ENCODE data around the gene IGSF21. TPM values are rescaled to one million over a fixed set of nuclear protein-coding genes. Genes with fewer than 3 reads are reported as not detected.

IGSF21 gene
- total RNA-seq, 4 donors from 2014 or later: 0.31 to 3.5 (median 1.7) TPM

DNA sequence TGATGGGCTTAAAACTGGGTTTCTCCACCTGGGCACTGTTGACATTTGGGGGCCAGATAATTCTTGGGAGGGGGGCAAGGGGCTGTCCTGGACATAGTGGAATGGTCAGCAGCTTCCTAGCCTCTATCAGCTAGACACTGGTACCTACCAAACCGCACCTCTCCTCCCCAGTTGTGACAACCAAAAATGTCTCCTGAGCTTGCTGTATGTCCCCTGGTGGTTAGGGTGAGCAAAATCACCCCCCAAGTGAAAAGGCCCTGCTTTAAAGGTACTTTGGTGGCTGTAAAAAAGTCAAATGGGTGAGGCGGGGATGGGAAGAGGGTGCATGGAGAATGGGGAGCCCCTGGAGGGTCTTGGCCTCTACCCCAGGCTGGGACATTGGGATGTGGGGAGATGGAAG lies 182.0 kb downstream of the IGSF21 start:
- Histone ChIP-seq H3K27ac (no peak overlapping the region), H3K27me3 (peaks cover 84% of the 10 kb centered on the region), H3K36me3 (no peaks in the 10 kb centered on the region), H3K4me1 (no peaks in the 10 kb centered on the region), H3K4me3 (no peak overlapping the region), H3K9me3 (no peaks in the 10 kb centered on the region)
- WGBS, 2 donors (ENCODE audit: low coverage in 1 of 2): 100% methylated on average over 1 of the region's 2 CpGs; no CpG with 5 or more reads in 1 of the 2 donors
- no peak for ATAC-seq
- TF ChIP-seq POLR2AphosphoS5 (IDR thresholded peaks at IDR 0.05): no peak

DNA sequence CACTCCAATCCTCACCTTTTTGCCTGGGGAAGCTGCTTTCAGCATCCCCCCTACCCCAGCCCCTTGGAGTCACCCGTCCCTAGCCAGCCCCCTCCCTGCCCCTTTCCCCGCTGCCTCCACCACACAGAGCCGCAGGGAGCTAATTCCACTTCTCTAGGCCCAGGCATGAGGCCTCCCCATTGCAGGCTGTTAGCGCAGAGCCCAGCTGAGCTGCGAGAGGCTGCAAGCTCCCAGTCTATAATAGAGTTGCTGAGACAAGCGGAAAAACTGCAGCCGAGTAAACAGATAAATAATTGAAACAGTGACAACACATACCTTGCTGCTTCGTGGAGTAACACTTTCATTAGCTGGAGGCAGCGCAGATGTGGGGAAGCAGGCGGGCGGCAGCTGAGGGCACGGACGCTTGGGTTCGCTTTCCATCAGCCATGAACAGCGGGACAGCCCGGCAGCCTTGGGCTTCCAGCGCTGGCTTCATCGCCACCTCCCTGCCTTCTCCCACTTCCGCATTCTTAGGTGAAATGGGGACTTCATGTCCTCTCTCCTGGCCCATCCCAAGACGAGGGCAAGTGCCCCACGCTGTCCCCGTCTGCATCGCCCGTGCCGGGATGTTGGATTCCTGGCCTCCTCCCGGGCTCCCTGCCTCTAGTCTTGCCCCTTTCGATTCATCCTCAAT lies 183.3 kb downstream of the IGSF21 start:
- WGBS, 2 donors (ENCODE audit: low coverage in 1 of 2): 80% methylated on average over 4 of the region's 27 CpGs; no CpG with 5 or more reads in 1 of the 2 donors

GRCh38 chr1:18292531-18292930 lies 184.9 kb downstream of the IGSF21 start:
- WGBS, 2 donors (ENCODE audit: low coverage in 1 of 2): 83 to 100% methylated on average over 1 to 4 of the region's 7 CpGs
- no peak for ATAC-seq

More for the DNA sequence above, 183.3 kb downstream of the IGSF21 start:
- Histone ChIP-seq H3K9me3 (no peaks in the 10 kb centered on the region), H3K4me1 (no peaks in the 10 kb centered on the region), H3K36me3 (no peaks in the 10 kb centered on the region), H3K27me3 (peaks cover 86% of the 10 kb centered on the region), H3K27ac (no peak overlapping the region), H3K4me3 (no peak overlapping the region)
- no peak for ATAC-seq
- no peak for TF ChIP-seq POLR2AphosphoS5 (IDR thresholded peaks at IDR 0.05)
- TF ChIP-seq EP300 (IDR thresholded peaks at IDR 0.05): no peak
- TF ChIP-seq POLR2A (IDR thresholded peaks at IDR 0.05): no peak
- TF ChIP-seq, protein P1, sequence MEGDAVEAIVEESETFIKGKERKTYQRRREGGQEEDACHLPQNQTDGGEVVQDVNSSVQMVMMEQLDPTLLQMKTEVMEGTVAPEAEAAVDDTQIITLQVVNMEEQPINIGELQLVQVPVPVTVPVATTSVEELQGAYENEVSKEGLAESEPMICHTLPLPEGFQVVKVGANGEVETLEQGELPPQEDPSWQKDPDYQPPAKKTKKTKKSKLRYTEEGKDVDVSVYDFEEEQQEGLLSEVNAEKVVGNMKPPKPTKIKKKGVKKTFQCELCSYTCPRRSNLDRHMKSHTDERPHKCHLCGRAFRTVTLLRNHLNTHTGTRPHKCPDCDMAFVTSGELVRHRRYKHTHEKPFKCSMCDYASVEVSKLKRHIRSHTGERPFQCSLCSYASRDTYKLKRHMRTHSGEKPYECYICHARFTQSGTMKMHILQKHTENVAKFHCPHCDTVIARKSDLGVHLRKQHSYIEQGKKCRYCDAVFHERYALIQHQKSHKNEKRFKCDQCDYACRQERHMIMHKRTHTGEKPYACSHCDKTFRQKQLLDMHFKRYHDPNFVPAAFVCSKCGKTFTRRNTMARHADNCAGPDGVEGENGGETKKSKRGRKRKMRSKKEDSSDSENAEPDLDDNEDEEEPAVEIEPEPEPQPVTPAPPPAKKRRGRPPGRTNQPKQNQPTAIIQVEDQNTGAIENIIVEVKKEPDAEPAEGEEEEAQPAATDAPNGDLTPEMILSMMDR (IDR thresholded peaks at IDR 0.05): no peak

DNA sequence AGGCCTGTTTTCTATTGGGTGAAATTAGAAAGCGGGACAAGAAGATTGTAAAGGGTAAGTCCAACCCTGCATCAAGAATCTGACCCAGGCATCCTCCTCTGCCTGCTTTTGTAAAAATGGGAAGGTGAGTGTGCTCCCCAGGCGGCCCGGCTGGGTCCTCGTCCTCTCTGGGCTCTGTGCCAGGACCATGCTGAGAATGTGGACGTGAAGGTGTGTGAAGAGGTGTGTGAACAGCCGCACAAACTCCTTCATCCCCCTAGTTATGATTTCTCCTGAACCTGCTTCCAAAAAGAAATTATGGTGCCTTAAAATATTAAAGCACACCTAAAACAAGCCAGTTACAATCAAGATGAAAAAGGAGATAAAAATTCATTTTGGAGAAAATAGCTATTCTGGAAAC lies 185.7 kb downstream of the IGSF21 start:
- Histone ChIP-seq H3K27me3 (peaks cover 89% of the 10 kb centered on the region), H3K9me3 (no peaks in the 10 kb centered on the region), H3K4me3 (no peak overlapping the region), H3K4me1 (no peaks in the 10 kb centered on the region), H3K27ac (no peak overlapping the region), H3K36me3 (no peaks in the 10 kb centered on the region)
- ATAC-seq: no peak
- TF ChIP-seq POLR2AphosphoS5 (IDR thresholded peaks at IDR 0.05) (no peak), POLR2A (IDR thresholded peaks at IDR 0.05) (no peak), EP300 (IDR thresholded peaks at IDR 0.05) (no peak)
- TF ChIP-seq, protein P1 (IDR thresholded peaks at IDR 0.05): no peak
- WGBS, 2 donors (ENCODE audit: low coverage in 1 of 2): 62 to 74% methylated on average over 2 to 3 of the region's 6 CpGs

More at GRCh38 chr1:18292531-18292930, 184.9 kb downstream of the IGSF21 start:
- no peaks in the 10 kb centered on the region for H3K4me1 ChIP-seq
- H3K4me3 ChIP-seq: no peak overlapping the region
- H3K27me3 ChIP-seq: peaks cover 89% of the 10 kb centered on the region
- TF ChIP-seq POLR2AphosphoS5 (IDR thresholded peaks at IDR 0.05): no peak
- TF ChIP-seq, protein P1 (IDR thresholded peaks at IDR 0.05): no peak
- H3K27ac ChIP-seq: no peak overlapping the region
- H3K36me3 ChIP-seq: no peaks in the 10 kb centered on the region
- H3K9me3 ChIP-seq: no peaks in the 10 kb centered on the region

- WGBS, 2 donors (ENCODE audit: low coverage in 1 of 2): 15 to 27% methylated on average over 3 of the region's 16 CpGs
- no peaks in the 10 kb centered on the region for H3K4me1 ChIP-seq
- no peak overlapping the region for H3K4me3 ChIP-seq
- peaks cover 93% of the 10 kb centered on the region for H3K27me3 ChIP-seq
- TF ChIP-seq EP300 (IDR thresholded peaks at IDR 0.05): no peak
- TF ChIP-seq POLR2AphosphoS5 (IDR thresholded peaks at IDR 0.05): no peak
- TF ChIP-seq, protein P1 (IDR thresholded peaks at IDR 0.05): no peak
- TF ChIP-seq POLR2A (IDR thresholded peaks at IDR 0.05): no peak
- no peaks in the 10 kb centered on the region for H3K9me3 ChIP-seq
- no peak overlapping the region for H3K27ac ChIP-seq
- H3K36me3 ChIP-seq: no peaks in the 10 kb centered on the region
- no peak for ATAC-seq
These were observed 187.0 kb downstream of the IGSF21 start for GRCh38 chr1:18294437-18295176.

Data from gastroesophageal sphincter (tissue), 4 donors.